ENCODE measurements around the gene RAB20.

GRCh38 chr13:110492679-110493593, 68.6 kb downstream of the RAB20 start:
- no peak for TF ChIP-seq GATA2 (IDR thresholded peaks at IDR 0.05; ENCODE audit: low read depth, low read length)
- TF ChIP-seq GATA3 (IDR thresholded peaks at IDR 0.05; ENCODE audit: low read depth, low read length) = no peak

Data from SH-SY5Y (cell line).